MM.1S (cell line): ENCODE results near the gene TTLL11.

Experiments used
- CTCF ChIP-seq: fragments of 300-600 bp; sonication (generic); IDR thresholded peaks from 2 replicates; pipeline ENCODE4 v1.5.1; 2016; ENCODE audit warnings: antibody characterized with exemption, low read length, mixed read lengths
- EZH2 ChIP-seq: fragments of 300-600 bp; sonication (generic); optimal IDR thresholded peaks from 2 replicates; pipeline ENCODE3; 2017; ENCODE audit warnings: low read depth, mild to moderate bottlenecking, antibody characterized with exemption, low read length, mixed read lengths

GRCh38 chr9:121833061-121833460 is 260.0 kb downstream of the TTLL11 start:
- TF ChIP-seq CTCF (no peak), EZH2 (no peak)
